PC-3 (cell line): ENCODE measurements around the gene ZMPSTE24.

ENCODE experiments used
- CTCF ChIP-seq: fragments of 300-600 bp; sonication (generic); conservative IDR thresholded peaks from 2 replicates; pipeline ENCODE4 v1.5.1; 2017; ENCODE audit warnings: antibody characterized with exemption, low read depth, mild to moderate bottlenecking, low read length
- EZH2 ChIP-seq: fragments of 300-600 bp; sonication (generic); IDR thresholded peaks from one replicate; pipeline ENCODE4 v1.6.1; 2017; ENCODE audit warnings: antibody characterized with exemption, mild to moderate bottlenecking, low read length; ENCODE audit not compliant: unreplicated experiment

- TF ChIP-seq CTCF = no peak
- TF ChIP-seq EZH2 = no peak
Measured at GRCh38 chr1:40337443-40337842, 79.4 kb downstream of the ZMPSTE24 start.
